Left colon (tissue), 2 donors: ENCODE data around the gene STX10. TPM values are rescaled to one million over a fixed set of nuclear protein-coding genes. Genes with fewer than 3 reads are reported as not detected.

Source experiments
- ATAC-seq: fragments of 200-7000 bp; cut with Tn5 transposase; one replicate; pipeline ENCODE4 v1.9.1; 2020; ENCODE audit warnings: mild to moderate bottlenecking, moderate library complexity
- DNase-seq, 2 donors: peaks; one replicate each; pipeline ENCODE4 v3.0.0-alpha.2; 2020
- intact Hi-C, 2 donors: fragments of 100-400 bp; cut with DNase I in 1 of 2; cut with micrococcal nuclease in 1 of 2; formaldehyde crosslinking; loops; one replicate each; pipeline versions ENCODE4 v1.11.2 to v1.14.0; 2022; cut with DNase I, micrococcal nuclease
- total RNA-seq, 2 donors: library from RNA; stranded (reverse); fragmentation: NEBNext Ultra II Directional; extraction: Animal tissue kit (Norgen Biotek cat#: 25700); gene quantifications; one replicate each; pipeline ENCODE4 v1.2.1, GENCODE V29; 2021
- donor health status: DM: no; HTN: no; CAD: no.
- donor health status: DM: yes; HTN: yes; CAD: no.

Gene STX10
- total RNA-seq, 2 donors from 2014 or later = 48.0 to 66.0 TPM

DNA sequence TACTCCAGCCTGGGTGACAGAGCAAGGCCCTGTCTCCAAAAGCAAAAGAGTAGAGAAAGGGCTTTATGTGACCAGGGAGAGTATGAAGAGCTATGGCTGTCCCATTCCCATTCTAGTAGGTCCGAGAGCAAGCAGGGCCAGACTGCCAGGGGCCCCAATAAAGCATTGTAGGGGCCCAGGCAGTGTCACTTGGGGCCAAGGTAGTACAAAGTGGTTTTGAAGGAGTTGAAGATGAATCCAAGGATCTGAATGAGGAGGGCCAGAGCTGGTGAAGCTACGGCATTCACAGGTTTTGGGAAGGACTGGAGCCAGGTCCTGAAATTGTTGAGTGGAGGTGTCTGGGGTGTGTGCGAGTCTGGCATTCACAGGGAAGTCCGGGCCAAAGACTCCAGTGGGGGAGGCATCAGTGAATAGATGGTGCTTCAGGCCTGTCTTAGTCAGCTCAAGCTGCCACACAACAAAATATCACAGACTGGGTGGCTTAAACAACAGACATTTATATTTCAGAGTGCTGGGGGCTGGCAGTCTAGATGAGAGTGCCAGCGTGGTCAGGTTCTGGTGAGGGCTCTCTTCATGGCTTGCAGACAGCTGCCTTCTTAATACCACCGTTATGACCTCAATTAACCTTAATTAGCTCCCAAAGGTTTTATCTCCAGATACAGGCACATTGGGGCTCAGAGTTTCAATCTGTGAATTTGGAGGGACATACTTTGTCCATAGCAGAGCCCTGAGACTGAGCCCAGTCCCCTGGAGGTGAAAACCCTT is 22.2 kb downstream of the STX10 start:
- intact Hi-C loops = no loop called here
- no peak for ATAC-seq
- DNase-seq = no peak

DNA sequence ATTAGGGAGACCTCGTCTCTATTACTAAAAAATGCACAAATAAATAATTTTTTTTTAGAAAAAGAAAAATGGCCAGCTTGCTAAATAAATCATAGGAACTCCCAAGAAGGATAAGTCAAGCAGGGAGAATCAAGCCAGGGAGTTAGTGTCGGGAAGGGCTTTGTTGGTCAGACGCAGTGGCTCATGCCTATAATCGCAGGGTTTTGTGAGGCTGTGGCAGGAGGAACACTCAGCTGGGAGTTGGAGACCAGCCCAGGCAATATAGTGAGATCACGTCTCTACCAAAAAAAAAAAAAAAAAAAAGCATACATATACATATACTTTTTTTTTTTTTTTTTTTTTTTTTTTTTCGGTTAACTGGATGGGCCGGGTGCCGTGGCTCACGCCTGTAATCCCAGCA is 23.1 kb downstream of the STX10 start:
- no peak for ATAC-seq

DNA sequence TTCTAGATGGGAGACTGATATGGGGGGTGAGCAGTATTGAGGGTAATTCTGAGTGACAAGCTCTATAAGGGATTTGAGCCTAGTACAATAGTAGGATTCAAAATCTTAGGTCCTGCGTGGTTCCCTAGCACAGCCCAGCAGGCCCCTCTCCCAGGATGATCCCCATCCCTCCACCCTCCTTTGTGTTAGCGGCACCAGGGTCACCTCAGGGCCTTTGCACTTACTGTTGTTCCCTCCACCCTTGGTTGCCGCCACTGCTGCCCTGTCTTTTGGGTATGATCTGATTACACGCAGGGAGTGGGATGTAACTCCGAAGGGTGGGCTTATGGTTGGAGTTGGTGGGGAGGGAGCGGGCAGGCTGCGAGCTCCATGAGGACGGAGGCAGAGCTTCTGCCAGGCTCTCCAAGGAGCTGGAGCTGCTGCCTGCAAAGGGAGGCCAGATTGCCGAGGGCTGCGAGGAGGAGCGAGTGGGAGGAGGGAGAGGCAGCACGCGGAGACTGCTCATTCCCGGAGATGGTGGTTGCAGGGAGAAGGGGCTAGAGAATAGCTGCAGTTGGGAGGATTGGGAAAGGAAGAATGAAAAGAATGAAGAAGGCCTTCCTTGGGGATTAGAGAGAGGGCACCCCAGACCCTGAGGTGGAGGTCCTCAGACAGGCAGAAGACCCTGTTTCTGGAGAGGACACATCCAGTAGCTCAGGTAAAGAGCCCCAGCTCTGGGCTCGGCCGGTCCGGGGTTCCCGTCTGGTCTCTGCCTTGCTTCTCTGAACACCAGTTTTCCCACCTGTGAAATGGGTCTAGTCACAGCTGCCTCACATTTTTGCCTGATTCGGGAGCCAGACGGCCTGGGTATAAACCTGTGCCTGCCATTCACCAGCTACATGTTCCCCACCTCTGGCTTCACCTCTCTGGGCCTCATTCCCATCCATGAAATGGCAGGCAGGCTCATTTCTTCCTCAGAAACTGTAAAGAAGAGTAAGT is 26.9 kb downstream of the STX10 start:
- DNase-seq = no peak
- no peak for ATAC-seq
- intact Hi-C loops = no loop called here

More for the DNA sequence above, 23.1 kb downstream of the STX10 start:
- no peak for DNase-seq
- intact Hi-C loops = no loop called here

DNA sequence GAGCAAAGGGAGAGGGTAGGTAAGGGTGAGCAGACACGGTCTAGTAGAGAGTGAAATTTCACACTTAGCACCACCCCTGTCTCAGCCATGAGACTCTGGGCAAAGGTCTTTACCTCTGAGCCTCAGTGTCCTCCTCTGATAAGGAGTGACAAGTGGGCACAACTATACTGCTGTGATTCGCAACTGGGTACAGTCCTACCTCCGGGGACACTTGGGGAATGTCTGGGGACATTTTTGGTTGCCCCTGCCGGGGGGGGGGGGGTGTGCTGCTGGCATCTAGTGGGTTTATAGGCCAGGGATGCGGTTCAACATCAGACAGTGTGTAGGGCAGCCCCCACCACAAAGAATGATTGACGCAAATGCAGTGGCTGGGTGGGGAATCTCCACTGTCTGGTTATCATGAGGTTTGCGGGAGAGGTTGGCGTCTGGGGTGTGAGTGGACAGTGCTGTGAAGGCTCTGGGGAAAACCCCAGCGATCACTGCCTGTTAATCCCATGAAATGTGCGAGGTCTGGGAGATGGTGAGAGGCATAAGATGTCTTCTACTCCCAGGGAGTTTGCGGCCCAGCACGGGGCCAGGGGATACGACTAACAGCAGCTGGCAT is 27.8 kb downstream of the STX10 start:
- intact Hi-C loops = no loop called here
- ATAC-seq (no peak), DNase-seq (no peak)

DNA sequence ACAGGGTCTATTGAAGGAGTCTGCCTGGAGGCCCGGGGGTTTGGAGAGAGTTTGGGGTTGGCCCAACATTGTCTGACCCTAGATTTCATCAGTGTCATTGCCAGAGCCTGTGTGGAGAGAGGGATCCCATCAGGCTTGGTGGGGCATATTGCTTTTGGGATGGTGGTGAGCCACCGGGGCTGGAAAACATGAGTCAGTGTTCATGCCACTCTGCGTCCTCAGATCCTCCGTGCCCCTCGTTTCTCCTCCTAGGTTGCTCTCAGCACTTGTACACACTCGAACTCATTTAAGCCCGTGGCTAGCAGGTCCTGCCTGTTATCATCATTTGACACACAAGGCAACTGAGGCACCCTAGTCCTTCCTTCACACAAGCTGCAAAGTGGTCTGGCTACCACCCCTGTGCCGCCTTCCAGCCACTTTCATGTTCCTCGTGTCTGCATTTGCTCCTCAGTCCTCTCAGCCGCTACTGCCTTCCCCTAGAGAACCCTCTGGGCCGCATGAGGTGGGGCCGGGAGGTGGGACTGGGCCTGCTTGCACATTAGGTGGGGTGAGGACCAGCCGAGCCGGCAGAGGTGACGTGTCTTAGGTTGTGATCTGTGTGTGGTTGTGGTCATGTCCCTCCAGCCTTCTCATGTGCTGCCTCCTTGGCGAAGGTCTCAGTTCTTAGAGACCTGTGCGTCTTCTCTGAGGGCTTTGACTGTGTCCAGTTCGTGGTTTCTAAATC is 28.5 kb downstream of the STX10 start:
- intact Hi-C loops = no loop called here
- DNase-seq (no peak), ATAC-seq (no peak)

DNA sequence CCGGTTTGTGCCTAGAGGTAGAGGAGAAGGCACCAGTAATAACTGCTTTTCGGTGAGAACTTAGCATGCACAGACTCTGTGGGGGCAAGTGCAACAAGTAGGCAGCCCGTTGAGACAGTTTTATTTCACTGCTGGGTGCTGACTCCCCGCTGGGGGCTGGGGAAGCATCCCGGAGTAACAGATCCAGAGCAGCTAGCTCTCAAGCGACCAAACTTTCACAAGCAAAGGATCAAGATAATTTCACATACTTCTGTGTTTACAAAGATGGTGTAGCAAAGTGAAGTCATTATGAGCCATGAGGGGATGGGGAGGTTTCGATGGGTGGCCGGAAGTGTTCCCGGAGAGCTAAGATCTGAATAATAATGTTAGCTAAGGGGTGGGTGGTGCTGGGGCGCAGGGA is 29.4 kb downstream of the STX10 start:
- ATAC-seq = no peak
- no peak for DNase-seq
- intact Hi-C loops = no loop called here

DNA sequence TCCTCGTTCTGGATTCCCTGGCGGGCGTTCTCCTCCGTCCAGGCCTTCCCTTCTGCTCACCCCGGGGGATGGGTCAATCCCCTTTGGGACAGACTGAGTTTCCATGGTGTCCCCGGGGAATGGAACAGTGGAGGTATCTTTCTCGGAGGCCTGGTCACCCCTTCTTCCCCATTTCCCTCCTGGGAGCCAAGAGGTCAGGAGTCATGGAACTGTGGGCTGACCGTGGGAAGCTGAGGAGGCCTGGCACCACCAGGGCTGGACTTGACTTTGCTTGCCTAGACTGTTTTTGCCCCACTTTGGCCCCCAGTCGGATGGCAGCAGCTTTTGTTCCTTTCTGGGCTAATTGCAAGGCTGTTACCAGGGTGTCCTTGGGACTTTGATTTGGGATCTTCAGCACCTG is 30.1 kb downstream of the STX10 start:
- no peak for ATAC-seq
- intact Hi-C loops = no loop called here
- DNase-seq = no peak

DNA sequence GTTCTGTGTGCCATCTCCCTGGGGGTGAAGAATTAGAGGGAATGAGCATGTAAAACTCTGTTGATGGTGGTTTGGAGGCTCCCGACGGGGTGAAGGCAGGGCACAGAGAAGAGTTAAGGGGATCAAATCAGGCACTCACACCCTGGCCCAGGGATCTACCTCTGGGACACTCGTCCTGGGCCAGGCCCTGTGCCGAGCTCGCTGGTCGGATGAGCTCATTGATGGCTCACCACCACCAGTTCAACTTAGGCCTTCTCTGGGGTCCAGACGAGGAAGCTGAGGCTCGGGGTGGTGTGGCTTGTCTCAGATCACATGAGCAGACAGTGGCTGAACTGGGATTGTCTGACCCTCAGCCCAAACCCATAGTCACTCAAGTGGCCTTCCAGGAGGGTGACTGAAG is 30.5 kb downstream of the STX10 start:
- intact Hi-C loops = no loop called here
- ATAC-seq (no peak), DNase-seq (no peak)

DNA sequence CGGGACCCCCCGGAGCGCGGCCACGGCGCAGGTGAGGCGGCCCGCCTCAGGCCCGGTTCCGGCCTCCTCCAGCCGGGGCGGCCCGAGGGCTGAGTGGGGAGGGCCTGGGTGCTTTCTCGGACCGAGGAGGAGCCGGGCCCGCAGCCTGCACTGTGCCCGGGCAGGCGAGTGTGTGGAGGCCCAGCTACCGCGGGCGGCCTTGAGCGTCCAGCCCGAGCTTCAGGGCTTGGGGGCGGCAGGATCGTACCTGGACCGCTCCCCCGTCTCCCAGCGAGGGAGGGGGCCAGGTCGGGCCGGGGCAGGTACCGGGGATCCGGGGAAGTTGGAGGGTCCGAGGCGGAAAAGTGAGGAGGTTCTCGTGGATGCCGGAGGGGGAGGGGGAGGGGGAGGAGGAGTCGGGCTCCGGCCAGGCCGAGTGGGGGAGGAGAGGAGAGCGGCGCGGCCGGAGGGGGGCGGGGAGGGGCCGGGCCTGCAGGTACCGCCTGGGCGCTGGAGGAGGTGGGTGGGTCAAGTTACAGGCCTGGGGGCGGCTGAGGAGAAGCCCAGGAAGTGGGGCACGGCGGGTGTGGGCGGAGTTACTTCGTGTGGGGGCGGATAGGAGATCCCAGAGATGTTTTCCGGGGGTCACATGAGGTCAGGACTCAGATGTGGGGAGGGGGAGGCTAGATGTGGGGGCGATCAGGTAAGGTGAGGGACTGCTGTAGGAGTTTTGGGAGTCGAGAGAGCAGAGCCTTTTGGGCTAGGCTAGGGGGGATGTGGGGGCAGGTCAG is 31.6 kb downstream of the STX10 start:
- peak; percentile 69 to 72 for DNase-seq
- intact Hi-C loops = no loop called here
- ATAC-seq = peak; percentile 17

DNA sequence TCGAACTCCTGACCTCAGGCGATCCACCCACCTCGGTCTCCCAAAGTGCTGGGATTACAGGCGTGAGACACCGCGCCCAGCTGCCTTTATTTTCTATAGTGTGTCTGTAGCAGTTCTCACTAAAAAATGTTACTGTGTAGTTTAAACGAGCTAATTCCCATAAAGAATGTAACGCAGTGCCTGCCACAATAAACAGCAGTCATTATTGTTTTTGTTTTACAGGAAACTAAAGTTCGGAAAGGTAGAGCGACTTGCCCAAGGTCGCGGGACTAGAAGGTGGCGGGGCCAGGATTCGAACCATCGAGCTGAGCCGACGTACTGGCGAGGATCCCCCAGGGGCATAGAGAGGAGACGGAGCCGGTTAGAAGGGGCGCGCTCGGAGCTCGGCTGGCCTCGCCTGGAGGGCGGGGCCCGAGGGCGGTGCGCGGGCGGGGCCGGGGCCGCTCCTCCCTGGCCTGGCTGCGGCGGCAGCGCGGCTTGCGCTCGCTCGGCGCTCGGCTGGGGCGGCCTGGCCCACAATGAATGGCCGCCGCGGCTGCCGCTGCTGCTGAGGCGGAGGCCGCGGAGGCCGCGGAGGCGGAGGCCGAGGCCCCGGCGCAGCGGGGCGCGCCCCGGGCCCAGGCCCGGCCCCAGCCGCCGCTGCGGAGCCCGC is 32.3 kb downstream of the STX10 start, which contains the start of gene NACC1:
Gene NACC1 (plus strand): TSS at position 493 of the 652 bp plus-strand sequence. CDS start 16,944 bp downstream, outside the sequence.
- peak; percentile 89 for ATAC-seq
- peak; percentile 89 to 90 for DNase-seq
- intact Hi-C loops = no loop called here

DNA sequence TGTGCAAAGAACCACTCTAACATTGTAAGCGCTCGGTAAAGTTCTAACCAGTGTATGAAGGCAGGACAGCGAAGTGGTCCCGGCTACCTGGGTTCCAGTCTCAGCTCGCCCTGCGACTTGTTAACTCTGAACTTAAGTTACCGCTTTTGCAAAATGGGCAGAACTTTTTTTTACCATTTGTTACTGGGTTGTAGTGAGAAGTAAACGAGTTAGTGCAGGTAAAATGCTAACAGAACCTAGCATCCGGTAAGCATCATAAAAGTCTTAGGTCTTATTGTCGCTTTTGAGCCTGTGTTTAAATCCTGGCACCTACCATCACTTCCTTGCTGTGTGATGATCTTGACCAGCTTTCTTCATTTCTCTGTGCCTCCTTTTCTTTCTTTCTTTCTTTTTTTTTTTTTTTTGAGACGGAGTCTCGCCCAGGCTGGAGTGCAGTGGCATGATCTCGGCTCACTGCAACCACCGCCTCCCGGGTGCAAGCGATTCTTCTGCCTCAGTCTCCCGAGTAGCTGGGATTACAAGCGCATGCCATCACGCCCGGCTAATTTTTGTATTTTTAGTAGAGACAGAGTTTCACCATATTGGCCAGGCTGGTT is 32.9 kb downstream of the STX10 start:
- DNase-seq (peak in 1 of 2 donors; percentile 40), ATAC-seq (peak; percentile 18)
- intact Hi-C loops = no loop called here

DNA sequence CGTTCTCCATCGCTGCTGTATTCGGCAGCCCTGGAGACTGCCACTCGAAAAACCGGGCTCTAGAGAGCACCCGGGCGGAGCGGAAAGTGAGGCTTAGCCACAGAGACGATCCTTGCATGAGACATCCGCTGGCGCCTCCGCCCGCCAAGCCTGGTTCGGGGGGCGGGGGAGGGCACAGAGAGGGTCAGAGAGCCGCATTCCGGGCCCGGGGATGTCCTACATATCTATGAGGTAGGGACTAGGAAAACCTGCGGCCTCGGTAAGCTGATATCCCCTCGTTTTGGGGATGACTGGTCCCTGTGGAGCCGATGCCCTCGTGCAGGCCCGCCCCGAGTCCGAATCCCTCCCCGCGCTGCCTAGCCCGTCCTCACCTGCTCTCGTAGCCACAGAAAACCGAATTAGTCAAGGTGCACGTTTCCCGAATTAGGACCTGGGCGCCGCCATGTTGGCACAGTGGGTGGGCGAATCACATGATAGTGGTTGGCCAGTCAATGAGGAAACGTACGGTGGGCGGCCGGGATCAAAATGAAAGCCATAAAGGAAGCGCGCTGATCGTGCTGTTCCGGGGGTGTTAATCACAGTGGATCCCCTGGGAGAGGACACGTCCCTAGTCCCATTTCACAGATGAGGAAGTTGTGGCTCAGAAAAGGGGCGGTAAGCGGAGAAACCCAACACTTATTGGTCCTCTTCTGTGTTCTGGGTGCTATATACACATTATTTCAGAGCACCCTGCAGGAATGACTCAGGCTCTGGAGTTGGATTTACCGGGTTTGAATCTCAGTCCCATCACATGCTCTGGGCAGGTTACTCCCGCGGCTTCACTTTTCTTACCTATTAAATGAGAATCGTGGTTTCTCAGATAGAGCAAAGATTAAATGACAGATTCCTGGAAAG is 33.6 kb downstream of the STX10 start, which contains the start of gene TRMT1:
Gene TRMT1 (minus strand): TSS at position 459 of the 894 bp plus-strand sequence. CDS start 341 bp downstream, at position 118.
- intact Hi-C loops = no loop called here
- peak; percentile 79 for ATAC-seq
- DNase-seq = peak; percentile 95

DNA sequence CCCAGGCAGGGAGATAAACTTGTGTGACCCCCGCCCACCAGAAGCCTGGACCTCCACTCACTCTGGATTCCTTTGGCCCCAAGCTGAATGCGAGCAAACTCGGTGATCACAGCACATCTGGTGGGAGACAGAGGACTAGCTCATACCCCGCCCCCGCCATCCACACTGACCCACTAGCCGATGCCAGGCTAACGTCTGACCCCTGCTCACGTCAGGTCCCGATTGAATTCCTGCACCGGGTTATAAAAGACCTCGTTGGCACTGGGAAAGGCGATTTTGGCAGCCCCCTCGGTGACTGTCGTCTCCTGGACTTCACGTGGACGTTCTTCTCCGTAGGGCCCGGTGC is 34.3 kb downstream of the STX10 start:
- ATAC-seq (no peak), DNase-seq (no peak)
- intact Hi-C loops = no loop called here

DNA sequence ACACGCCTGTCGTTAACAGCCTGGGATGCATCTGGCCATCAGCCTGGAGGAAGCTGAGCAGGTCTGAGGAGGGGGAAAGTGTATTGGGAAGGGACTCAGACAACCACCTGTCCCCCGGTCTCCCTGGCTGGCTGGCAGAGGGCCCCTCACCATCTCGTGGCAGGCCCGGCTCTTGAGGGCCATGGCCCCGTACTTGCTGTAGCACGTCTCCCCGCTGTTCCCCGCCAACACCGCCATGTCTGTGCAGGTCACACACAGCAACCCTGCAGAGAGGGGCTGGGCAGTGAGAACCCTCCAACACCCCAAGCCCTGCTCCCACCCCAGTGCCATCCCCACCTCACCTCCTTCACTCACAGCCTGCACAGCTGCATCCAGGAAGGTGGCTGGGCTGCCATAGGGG is 37.6 kb downstream of the STX10 start:
- DNase-seq (no peak), ATAC-seq (no peak)
- intact Hi-C loops = no loop called here

DNA sequence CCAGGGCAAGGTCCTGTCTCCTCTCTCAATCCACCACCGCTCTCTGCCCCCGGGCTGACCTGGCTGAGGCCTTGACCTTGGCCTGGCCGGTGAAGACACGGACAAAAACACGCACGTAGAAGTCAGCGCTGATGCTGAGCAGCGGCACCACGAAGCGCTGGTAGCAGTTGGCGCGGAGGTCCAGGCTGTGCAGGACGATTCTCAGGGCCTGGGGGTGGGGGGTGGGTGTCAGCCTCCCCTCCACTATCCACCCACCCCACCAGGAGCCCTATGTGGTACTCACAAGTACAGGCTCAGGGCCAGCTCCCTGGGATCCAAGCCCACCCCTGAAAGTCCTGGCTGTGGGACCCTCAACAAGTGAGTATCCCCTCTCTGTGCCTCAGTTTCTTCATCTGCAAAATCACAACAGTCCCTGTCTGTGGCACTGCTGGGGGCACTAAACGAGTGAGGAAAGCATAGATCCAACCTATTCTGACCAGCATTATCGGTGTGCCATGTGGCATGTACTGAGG is 40.0 kb downstream of the STX10 start:
- DNase-seq = no peak
- intact Hi-C loops = no loop called here
- ATAC-seq = no peak
